SU-DHL-6 (cell line): ENCODE measurements around the gene CASQ2.

Source experiments
- CTCF ChIP-seq: fragments of 200-600 bp; sonication (generic); IDR thresholded peaks from one replicate; pipeline ENCODE4 v1.5.1; 2017; ENCODE audit warnings: antibody characterized with exemption, mild to moderate bottlenecking, low read length, moderate library complexity; ENCODE audit not compliant: insufficient read depth, poor library complexity, severe bottlenecking
- EZH2phosphoT487 ChIP-seq: fragments of 200-600 bp; sonication (generic), shearing (Covaris generic); conservative IDR thresholded peaks from 2 replicates; pipeline ENCODE4 v1.6.1; 2018; ENCODE audit warnings: mild to moderate bottlenecking, antibody characterized with exemption, low read length, moderate library complexity, mixed read lengths

GRCh38 chr1:115726161-115726560 lies 42.4 kb downstream of the CASQ2 start:
- TF ChIP-seq CTCF = no peak
- TF ChIP-seq EZH2phosphoT487 = no peak
